HG03095 (cell line): Measurements from ENCODE around the gene MAD2L1BP.
A peak's percentile ranks its signal among the peaks of the same experiment; 100 is the strongest.

Source experiments
- ATAC-seq: cut with Tn5 transposase; IDR thresholded peaks from one replicate; pipeline ENCODE4 v1.9.1; 2021; ENCODE audit warnings: moderate library complexity; ENCODE audit not compliant: unreplicated experiment

Gene MAD2L1BP

GRCh38 chr6:43680308-43681200, 44.9 kb downstream of the MAD2L1BP start:
- no peak for ATAC-seq

GRCh38 chr6:43681303-43681702, 45.7 kb downstream of the MAD2L1BP start:
- ATAC-seq: no peak

DNA sequence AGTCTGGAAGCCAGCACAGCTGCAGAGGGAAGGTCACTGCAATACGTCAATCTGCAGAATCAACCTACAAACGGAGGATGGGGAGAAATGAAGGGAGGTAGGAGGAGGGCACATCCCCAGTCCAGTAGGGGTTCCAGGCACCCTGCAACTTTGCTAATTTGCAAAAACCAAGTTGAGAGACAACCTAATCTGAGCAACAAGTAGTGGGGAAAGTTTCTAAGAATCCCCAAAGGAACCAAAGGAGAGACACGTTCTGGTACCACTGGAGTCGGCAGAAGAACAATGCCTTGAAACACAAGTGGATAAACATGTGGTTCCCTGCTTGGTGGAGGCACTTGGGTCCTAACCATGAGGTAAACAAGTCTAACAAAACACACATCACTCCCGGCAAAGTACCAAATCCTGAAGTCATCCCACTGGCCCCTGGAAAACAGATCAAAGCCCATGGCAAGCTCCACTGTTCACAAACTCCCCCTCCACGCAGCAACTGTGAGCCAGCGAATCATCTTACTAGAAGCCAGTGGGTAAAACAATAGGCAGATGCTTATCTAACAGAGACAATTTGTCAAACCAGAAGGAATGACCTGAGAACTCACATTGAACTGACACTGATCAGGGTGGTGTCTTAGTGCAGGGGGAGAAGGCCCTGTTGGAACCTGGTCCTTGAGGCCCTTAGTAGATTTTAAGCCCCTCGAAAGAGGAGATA, 47.2 kb downstream of the MAD2L1BP start:
- no peak for ATAC-seq

GRCh38 chr6:43683708-43684455, 48.2 kb downstream of the MAD2L1BP start:
- peak; percentile 52 for ATAC-seq

DNA sequence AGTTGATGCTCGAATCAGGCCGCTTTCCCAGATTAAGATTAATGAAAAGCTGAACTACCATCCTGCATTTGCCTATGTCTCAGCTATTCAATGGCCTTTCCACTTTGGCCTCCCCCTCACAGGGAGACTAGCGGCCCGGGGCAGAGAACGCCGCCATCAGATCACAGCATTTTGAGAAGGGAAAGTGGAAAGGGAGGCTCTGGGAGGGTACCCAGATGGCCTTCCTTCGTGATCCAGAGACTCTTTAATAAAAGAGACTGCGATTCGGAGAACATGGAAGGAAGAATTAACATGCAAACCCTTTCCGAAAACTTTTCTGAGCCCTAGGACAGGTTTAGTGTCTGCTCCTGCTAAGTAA, 51.4 kb downstream of the MAD2L1BP start:
- no peak for ATAC-seq

DNA sequence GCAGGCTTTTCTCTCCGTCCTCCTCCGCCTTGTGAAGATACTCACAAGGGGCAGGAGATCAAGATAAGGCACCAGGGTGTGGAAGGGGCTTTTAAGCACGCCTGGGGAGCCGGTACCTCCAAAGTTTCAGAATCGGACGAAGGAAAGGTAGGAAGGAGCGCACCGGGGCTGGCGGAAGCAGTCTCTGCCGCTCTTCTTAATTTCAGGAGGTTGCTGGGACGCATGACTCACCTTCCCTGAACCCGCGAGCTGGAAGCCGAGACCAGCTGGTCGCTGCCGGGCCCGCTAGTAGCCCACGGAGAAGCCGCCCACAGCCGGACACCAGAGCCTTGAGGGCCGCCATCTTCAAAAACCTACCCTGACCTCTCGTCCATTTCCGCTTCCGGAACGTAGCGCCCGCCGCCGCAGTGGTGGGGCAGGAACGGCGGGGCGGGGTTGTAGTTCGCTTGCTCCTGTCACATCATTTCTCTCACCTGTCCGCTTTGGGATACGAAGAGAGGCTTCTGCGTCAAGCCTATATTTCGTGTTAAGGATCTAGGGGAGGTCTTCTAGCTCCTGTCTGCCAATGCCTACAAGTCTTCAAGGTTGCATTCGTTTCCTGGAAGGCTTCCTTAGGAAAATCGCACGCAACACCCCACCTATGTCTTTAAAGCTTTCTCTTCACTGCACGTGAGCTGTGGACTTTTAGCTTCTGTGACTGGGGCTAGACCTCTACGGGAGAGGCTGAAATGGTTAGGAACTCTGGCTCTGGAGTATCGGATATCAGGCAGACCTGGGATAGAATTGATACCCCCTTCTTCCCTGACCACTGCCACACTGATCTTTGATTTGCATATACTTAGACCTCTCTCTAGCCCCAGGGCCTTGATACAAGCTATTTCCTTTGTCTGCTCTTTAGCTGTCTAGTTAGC, 52.1 kb downstream of the MAD2L1BP start, which contains the start of gene MRPS18A:
Gene MRPS18A, minus strand, starts transcription at position 355 of the 911 bp plus-strand sequence. Its CDS starts 12 bp downstream, at position 343.
- peak; percentile 91 for ATAC-seq

DNA sequence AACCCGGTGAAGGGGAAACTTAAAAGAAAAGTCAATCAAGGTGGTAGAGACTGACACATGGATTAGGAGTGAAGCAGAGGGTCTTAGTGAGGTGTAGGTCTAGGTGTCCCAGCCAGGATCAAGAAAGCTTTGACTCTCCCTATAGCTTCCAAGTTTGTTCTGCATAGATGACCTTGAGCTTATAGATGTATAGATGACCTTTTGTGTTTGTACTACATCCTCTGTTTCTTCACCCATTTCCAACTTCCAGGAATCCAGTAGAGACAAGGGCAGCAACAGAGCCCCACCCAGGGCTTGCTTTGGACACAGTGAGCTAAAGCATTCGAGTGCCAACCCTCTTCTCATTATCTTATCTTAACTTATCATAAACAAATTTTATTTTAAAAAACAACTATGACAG, 53.8 kb downstream of the MAD2L1BP start:
- no peak for ATAC-seq
